M059J (cell line): ENCODE measurements around the gene ZNF592. TPM values are rescaled to one million over a fixed set of nuclear protein-coding genes. Genes with fewer than 3 reads are reported as not detected.

ENCODE experiments used
- DNase-seq: peaks from one replicate; pipeline ENCODE4 v3.0.0-alpha.2; 2012; ENCODE audit warnings: low read depth
- total RNA-seq: library from RNA; depleted of rRNA; stranded (reverse); fragments of >200 nt; shearing (Covaris generic); gene quantifications from 2 replicates; pipeline ENCODE4 v1.2.3, GENCODE V29; 2014; rRNA removed

The ZNF592 gene
- total RNA-seq, 1 experiment from 2014 or later = 13.1 TPM

DNA sequence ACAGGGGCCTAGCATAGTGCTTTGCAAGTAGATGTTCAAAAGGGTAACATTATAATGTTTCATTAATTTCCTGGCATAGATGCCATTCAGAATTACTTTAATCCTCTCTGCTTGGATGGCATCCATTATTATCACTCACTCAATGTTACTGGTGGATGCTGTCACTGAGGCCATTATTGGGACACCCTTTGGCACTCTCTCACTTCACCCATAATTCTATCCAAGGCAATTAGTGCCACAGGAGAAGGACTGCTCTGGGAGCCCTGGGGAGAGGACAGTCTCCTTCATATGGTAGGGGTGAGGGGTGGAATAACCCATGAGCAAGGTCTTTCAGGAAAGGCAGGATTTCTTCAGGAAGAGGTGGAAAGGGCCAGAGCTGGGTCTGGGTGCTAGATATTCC, 107.4 kb downstream of the ZNF592 start:
- DNase-seq = no peak

Other genes with a start within 250 kb of the ZNF592 start
- gene ZSCAN2, start 147.6 kb upstream of the ZNF592 start, total RNA-seq = 2.4 and 7.5 TPM in 2 replicates
- gene WDR73, start 94.3 kb upstream of the ZNF592 start, total RNA-seq = 20.1 and 20.4 TPM in 2 replicates
- 3.4 and 7.4 TPM in 2 replicates for gene NMB, start 90.4 kb upstream of the ZNF592 start, total RNA-seq
- gene SEC11A, start 32.5 kb upstream of the ZNF592 start, total RNA-seq = 214 and 270 TPM in 2 replicates
- gene ALPK3, start 68.8 kb downstream of the ZNF592 start, total RNA-seq = 0.25 and 1.0 TPM in 2 replicates
- gene SLC28A1, start 136.1 kb downstream of the ZNF592 start, total RNA-seq = not detected in 2 replicates
- 25.7 and 31.0 TPM in 2 replicates for gene PDE8A, start 233.3 kb downstream of the ZNF592 start, total RNA-seq